Measurements from ENCODE around the gene PPFIBP1. TPM values are rescaled to one million over a fixed set of nuclear protein-coding genes. Genes with fewer than 3 reads are reported as not detected.

The PPFIBP1 gene
- total RNA-seq, 1 donor from 2014 or later = 102 TPM

GRCh38 chr12:27710592-27711316, 186.7 kb downstream of the PPFIBP1 start, which contains the start of gene MRPS35:
Gene MRPS35, plus strand, starts transcription at chr12:27710832. Its CDS starts 12 bp downstream, at chr12:27710844.
- Mint-ChIP-seq H3K27me3 (ENCODE audit: low read depth) (no peaks in the 10 kb centered on the region), H3K4me3 (peak within 1 kb of the TSS; percentile 96), H3K9me3 (no peaks in the 10 kb centered on the region), H3K27ac (peak within 1 kb of the TSS; percentile 95), H3K36me3 (peaks cover 10% of the 10 kb centered on the region), H3K4me1 (peaks cover 21% of the 10 kb centered on the region)
- DNase-seq (ENCODE audit: low spot score in 2 of 2, unreplicated experiment in 2 of 2) = peak; percentile 71 to 87
- TF ChIP-seq, protein P1, sequence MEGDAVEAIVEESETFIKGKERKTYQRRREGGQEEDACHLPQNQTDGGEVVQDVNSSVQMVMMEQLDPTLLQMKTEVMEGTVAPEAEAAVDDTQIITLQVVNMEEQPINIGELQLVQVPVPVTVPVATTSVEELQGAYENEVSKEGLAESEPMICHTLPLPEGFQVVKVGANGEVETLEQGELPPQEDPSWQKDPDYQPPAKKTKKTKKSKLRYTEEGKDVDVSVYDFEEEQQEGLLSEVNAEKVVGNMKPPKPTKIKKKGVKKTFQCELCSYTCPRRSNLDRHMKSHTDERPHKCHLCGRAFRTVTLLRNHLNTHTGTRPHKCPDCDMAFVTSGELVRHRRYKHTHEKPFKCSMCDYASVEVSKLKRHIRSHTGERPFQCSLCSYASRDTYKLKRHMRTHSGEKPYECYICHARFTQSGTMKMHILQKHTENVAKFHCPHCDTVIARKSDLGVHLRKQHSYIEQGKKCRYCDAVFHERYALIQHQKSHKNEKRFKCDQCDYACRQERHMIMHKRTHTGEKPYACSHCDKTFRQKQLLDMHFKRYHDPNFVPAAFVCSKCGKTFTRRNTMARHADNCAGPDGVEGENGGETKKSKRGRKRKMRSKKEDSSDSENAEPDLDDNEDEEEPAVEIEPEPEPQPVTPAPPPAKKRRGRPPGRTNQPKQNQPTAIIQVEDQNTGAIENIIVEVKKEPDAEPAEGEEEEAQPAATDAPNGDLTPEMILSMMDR (IDR thresholded peaks at IDR 0.05; ENCODE audit: unreplicated experiment) = no peak

DNA sequence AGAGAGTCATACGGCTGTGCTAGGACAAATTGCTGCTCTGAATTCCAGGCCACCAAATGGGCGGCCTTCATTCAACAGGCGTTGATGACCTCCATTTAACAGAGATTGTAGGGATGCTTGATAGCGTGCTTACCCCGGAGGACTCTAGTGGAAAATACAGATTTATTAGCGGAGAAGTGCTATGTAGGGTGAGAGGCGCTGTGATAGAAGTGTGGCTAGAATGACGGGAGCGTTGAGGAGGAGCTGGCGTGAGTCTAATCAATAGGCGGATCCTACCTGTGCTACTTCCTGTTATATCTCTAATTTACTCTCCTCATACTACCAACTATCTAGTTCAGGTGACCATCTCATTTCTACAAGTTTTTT, 187.3 kb downstream of the PPFIBP1 start:
- Mint-ChIP-seq H3K36me3 (peaks cover 12% of the 10 kb centered on the region), H3K27ac (peak overlapping the region; percentile 95), H3K4me3 (peak overlapping the region; percentile 96), H3K9me3 (no peaks in the 10 kb centered on the region), H3K27me3 (ENCODE audit: low read depth) (no peaks in the 10 kb centered on the region), H3K4me1 (peaks cover 21% of the 10 kb centered on the region)
- TF ChIP-seq, protein P1 (IDR thresholded peaks at IDR 0.05; ENCODE audit: unreplicated experiment) = no peak
- DNase-seq (ENCODE audit: low spot score in 2 of 2, unreplicated experiment in 2 of 2) = no peak

GRCh38 chr12:27711967-27712366, 188.0 kb downstream of the PPFIBP1 start:
- Mint-ChIP-seq H3K27ac (no peak overlapping the region), H3K4me1 (peaks cover 21% of the 10 kb centered on the region), H3K9me3 (no peaks in the 10 kb centered on the region), H3K36me3 (peaks cover 12% of the 10 kb centered on the region), H3K4me3 (peak overlapping the region; percentile 96), H3K27me3 (ENCODE audit: low read depth) (no peaks in the 10 kb centered on the region)
- TF ChIP-seq, protein P1 (IDR thresholded peaks at IDR 0.05; ENCODE audit: unreplicated experiment) = no peak
- no peak for DNase-seq (ENCODE audit: low spot score in 2 of 2, unreplicated experiment in 2 of 2)

DNA sequence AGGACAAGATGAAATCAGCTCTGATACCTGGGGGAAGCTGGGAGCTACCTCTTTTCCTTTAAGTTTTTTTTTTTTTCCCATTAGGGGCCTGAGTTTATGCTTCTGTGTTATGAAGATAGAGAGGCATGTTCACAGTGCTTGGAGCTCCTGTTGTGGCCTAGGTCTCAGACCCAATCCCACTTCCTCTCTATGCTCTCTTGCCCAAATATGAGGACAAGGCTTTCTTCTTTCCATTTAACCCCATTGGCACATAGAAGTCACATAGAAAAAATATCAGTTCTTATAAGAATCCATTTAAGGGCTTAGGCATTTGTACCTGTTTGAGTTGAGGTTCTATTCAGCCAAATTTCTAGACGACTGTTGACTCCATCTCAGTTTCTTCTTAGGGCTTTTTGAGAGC, 199.2 kb downstream of the PPFIBP1 start:
- Mint-ChIP-seq H3K36me3 (peaks cover 25% of the 10 kb centered on the region), H3K27me3 (ENCODE audit: low read depth) (no peaks in the 10 kb centered on the region), H3K4me3 (no peak overlapping the region), H3K27ac (no peak overlapping the region), H3K9me3 (no peaks in the 10 kb centered on the region), H3K4me1 (no peaks in the 10 kb centered on the region)
- TF ChIP-seq, protein P1 (IDR thresholded peaks at IDR 0.05; ENCODE audit: unreplicated experiment) = no peak
- DNase-seq (ENCODE audit: low spot score in 2 of 2, unreplicated experiment in 2 of 2) = no peak

DNA sequence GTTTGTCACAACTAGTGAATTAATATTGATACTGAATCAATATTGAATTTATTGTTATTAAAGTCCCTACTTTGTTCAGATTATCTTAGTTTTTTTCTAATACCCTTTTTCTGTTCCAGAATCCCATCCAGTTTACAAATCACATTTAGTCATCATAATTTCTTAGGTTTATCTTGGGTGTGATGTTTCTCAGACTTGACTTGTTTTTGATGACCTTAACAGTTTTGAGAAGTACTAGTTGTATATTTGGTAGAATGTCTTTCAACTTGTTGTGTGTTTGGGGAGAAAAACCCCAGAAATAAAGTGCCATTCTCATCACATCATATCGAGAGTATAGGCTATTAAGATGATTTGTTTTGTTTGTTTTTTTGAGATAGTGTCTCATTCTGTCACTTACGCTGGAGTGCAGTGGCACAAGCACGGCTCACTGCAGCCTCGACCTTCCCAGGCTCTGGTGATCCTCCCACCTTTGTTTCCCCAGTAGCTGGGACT, 206.1 kb downstream of the PPFIBP1 start:
- no peaks in the 10 kb centered on the region for H3K9me3 Mint-ChIP-seq
- H3K4me1 Mint-ChIP-seq = peaks cover 8% of the 10 kb centered on the region
- H3K36me3 Mint-ChIP-seq = peaks cover 18% of the 10 kb centered on the region
- no peak overlapping the region for H3K4me3 Mint-ChIP-seq
- H3K27ac Mint-ChIP-seq = no peak overlapping the region
- H3K27me3 Mint-ChIP-seq (ENCODE audit: low read depth) = no peaks in the 10 kb centered on the region
- TF ChIP-seq, protein P1 (IDR thresholded peaks at IDR 0.05; ENCODE audit: unreplicated experiment) = no peak
- DNase-seq (ENCODE audit: low spot score in 2 of 2, unreplicated experiment in 2 of 2) = no peak
